DOHH2 (cell line): ENCODE measurements around the gene AURKB.

Source experiments
- CTCF ChIP-seq: fragments of 200-600 bp; sonication (generic); IDR thresholded peaks from one replicate; pipeline ENCODE4 v1.5.1; 2014; ENCODE audit warnings: antibody characterized with exemption, mild to moderate bottlenecking, low read depth, low read length; ENCODE audit not compliant: poor library complexity, severe bottlenecking
- EZH2phosphoT487 ChIP-seq: fragments of 200-600 bp; sonication (generic); IDR thresholded peaks from 2 replicates; pipeline ENCODE4 v1.6.1; 2017; ENCODE audit warnings: borderline replicate concordance, mild to moderate bottlenecking, antibody characterized with exemption, low read length, moderate library complexity, mixed read lengths

- TF ChIP-seq CTCF = peak; percentile 8
- TF ChIP-seq EZH2phosphoT487 = no peak
These were observed 50.7 kb downstream of the AURKB start for GRCh38 chr17:8159459-8160223.
